SK-N-SH (cell line): ENCODE data around the gene EEFSEC. TPM values are rescaled to one million over a fixed set of nuclear protein-coding genes. Genes with fewer than 3 reads are reported as not detected.

Source experiments
- CTCF ChIA-PET: fragments of 300-600, 350-600 bp; formaldehyde crosslinking; extraction: SDS; loops from one replicate; lab custom pipeline; 2021; lab: Yijun Ruan, JAX
- POLR2A ChIA-PET: fragments of 350-600 bp; sonication (Branson Sonifier 250); formaldehyde crosslinking; extraction: SDS; loops from one replicate; lab custom pipeline; 2020; ENCODE audit warnings: antibody characterized with exemption, inconsistent platforms; lab: Yijun Ruan, JAX
- DNase-seq: peaks from one replicate; pipeline ENCODE4 v3.0.0; 2012
- H2AFZ ChIP-seq: fragments of 200-600 bp; sonication (generic); 2 replicates; pipeline ENCODE4 v1.8.1; 2016; ENCODE audit warnings: antibody characterized with exemption, mild to moderate bottlenecking, low read depth
- H3F3A ChIP-seq: fragments of 200-600 bp; sonication (generic); replicated peaks from 2 replicates; pipeline ENCODE3; 2016; ENCODE audit warnings: antibody characterized with exemption, mild to moderate bottlenecking; ENCODE audit not compliant: insufficient read depth
- H3K27ac ChIP-seq, 2 experiments: fragments of 200-500 bp in 1 of 2; fragments of 200-600 bp in 1 of 2; sonication (Bioruptor generic) in 1 of 2; sonication (generic), shearing (Covaris generic) in 1 of 2; 2 replicates each; pipeline versions ENCODE4 v1.5.1 to v1.6.1; 2014 to 2016; ENCODE audit warnings: low read depth in 2 of 2, inconsistent platforms in 1 of 2, low read length in 1 of 2, mild to moderate bottlenecking in 1 of 2, mixed read lengths in 1 of 2
- H3K27me3 ChIP-seq: fragments of 200-600 bp; sonication (generic), shearing (Covaris generic); 2 replicates; pipeline ENCODE4 v1.6.1; 2016; ENCODE audit warnings: mixed run types; ENCODE audit not compliant: insufficient read depth
- H3K36me3 ChIP-seq, 2 experiments: fragments of 200-500 bp in 1 of 2; fragments of 200-600 bp in 1 of 2; sonication (Bioruptor generic) in 1 of 2; sonication (generic) in 1 of 2; replicated peaks in 1 of 2; 2 replicates each; pipeline versions ENCODE3 to v1.5.1; 2014 to 2016; ENCODE audit warnings: low read length in 1 of 2, mild to moderate bottlenecking in 1 of 2; ENCODE audit not compliant: insufficient read depth in 2 of 2, control insufficient read depth in 1 of 2
- H3K4me1 ChIP-seq, 2 experiments: fragments of 200-500 bp in 1 of 2; fragments of 200-600 bp in 1 of 2; sonication (Bioruptor generic) in 1 of 2; sonication (generic), shearing (Covaris generic) in 1 of 2; 2 replicates each; pipeline versions ENCODE4 v1.5.1 to v1.6.1; 2014 to 2016; ENCODE audit warnings: low read depth in 1 of 2, low read length in 1 of 2, mixed run types in 1 of 2; ENCODE audit not compliant: insufficient read depth in 2 of 2, control insufficient read depth in 1 of 2
- H3K4me2 ChIP-seq: fragments of 200-600 bp; sonication (generic), shearing (Covaris generic); 2 replicates; pipeline ENCODE4 v1.6.1; 2017; ENCODE audit warnings: mixed run types
- H3K4me3 ChIP-seq, 2 experiments: fragments of 200-500 bp in 1 of 2; fragments of 200-600 bp in 1 of 2; sonication (Bioruptor generic) in 1 of 2; sonication (generic), shearing (Covaris generic) in 1 of 2; 2 replicates each; pipeline versions ENCODE4 v1.5.1 to v1.8.1; 2014 to 2016; ENCODE audit warnings: low read depth in 2 of 2, inconsistent platforms in 1 of 2, low read length in 1 of 2, mild to moderate bottlenecking in 1 of 2, mixed read lengths in 1 of 2, moderate library complexity in 1 of 2
- H3K79me2 ChIP-seq: fragments of 200-600 bp; sonication (generic); 2 replicates; pipeline ENCODE4 v1.8.1; 2017; ENCODE audit warnings: mild to moderate bottlenecking; ENCODE audit not compliant: insufficient read depth
- H3K9ac ChIP-seq: fragments of 200-600 bp; sonication (generic); 2 replicates; pipeline ENCODE4 v1.6.1; 2017; ENCODE audit warnings: mixed run types
- H3K9me2 ChIP-seq: fragments of 200-600 bp; sonication (generic); 2 replicates; pipeline ENCODE4 v1.6.1; 2017; ENCODE audit warnings: mixed run types
- H3K9me3 ChIP-seq: fragments of 200-600 bp; sonication (generic); 2 replicates; pipeline ENCODE4 v1.6.1; 2017; ENCODE audit warnings: mixed run types, mild to moderate bottlenecking, moderate library complexity
- H4K20me1 ChIP-seq: fragments of 200-600 bp; sonication (generic); 2 replicates; pipeline ENCODE4 v1.6.1; 2017; ENCODE audit warnings: mild to moderate bottlenecking, mixed run types; ENCODE audit not compliant: insufficient read depth
- CHD2 ChIP-seq: fragments of 150-350 bp; IDR thresholded peaks from 2 replicates; pipeline ENCODE4 v1.6.1; 2018; ENCODE audit warnings: low read length; ENCODE audit not compliant: partially characterized antibody
- ELF1 ChIP-seq: IDR thresholded peaks from 2 replicates; pipeline ENCODE4 v1.4.0; 2012
- FOSL2 ChIP-seq: IDR thresholded peaks from 2 replicates; pipeline ENCODE4 v1.4.0; 2012; ENCODE audit warnings: low read depth, mild to moderate bottlenecking, moderate library complexity, borderline replicate concordance
- GABPA ChIP-seq: IDR thresholded peaks from 2 replicates; pipeline ENCODE4 v1.4.0; 2012; ENCODE audit warnings: low read depth, mild to moderate bottlenecking
- JUND ChIP-seq: IDR thresholded peaks from 2 replicates; pipeline ENCODE4 v1.4.0; 2012
- NFIC ChIP-seq: IDR thresholded peaks from 2 replicates; pipeline ENCODE4 v1.4.0; 2012; ENCODE audit warnings: borderline replicate concordance
- POLR2AphosphoS5 ChIP-seq: IDR thresholded peaks from 2 replicates; pipeline ENCODE4 v1.6.1; 2012; ENCODE audit warnings: low read depth, low read length
- RCOR1 ChIP-seq: fragments of 150-350 bp; IDR thresholded peaks from 2 replicates; pipeline ENCODE4 v1.6.1; 2017; ENCODE audit warnings: antibody characterized with exemption, low read length
- RFX5 ChIP-seq: IDR thresholded peaks from 2 replicates; pipeline ENCODE4 v1.6.1; 2012; ENCODE audit warnings: mild to moderate bottlenecking, improper control_type of control experiment, low read length
- RXRA ChIP-seq: IDR thresholded peaks from 2 replicates; pipeline ENCODE4 v1.4.0; 2012; ENCODE audit warnings: low read depth, mild to moderate bottlenecking, borderline replicate concordance
- SMC3 ChIP-seq: IDR thresholded peaks from 2 replicates; pipeline ENCODE4 v1.6.1; 2012; ENCODE audit warnings: low read depth, low read length, improper control_type of control experiment
- TAF1 ChIP-seq: IDR thresholded peaks from 2 replicates; pipeline ENCODE4 v1.6.1; 2012; ENCODE audit warnings: low read depth, mild to moderate bottlenecking, low read length, moderate library complexity, borderline replicate concordance
- TCF12 ChIP-seq: IDR thresholded peaks from 2 replicates; pipeline ENCODE4 v1.4.0; 2012
- YY1 ChIP-seq: IDR thresholded peaks from 2 replicates; pipeline ENCODE4 v1.4.0; 2012; ENCODE audit warnings: low read depth, mild to moderate bottlenecking
- WGBS: methylation state at CpG from one replicate; pipeline ENCODE4 v1.1.6; 2017; ENCODE audit warnings: low lambda C conversion rate; 5-methylcytosine and 5-hydroxymethylcytosine counted together
- polyA plus RNA-seq, 3 experiments: library from polyadenylated mRNA; depleted of rRNA; stranded (reverse); fragments of >200 nt; gene quantifications; 2 replicates each; pipeline ENCODE4 v1.2.3, GENCODE V29; 2012
- TF ChIP-seq, protein P1 (sequence below): IDR thresholded peaks from 2 replicates; pipeline ENCODE4; 2012
- TF ChIP-seq, protein P2 (sequence below): fragments of 200-600 bp; sonication (generic); IDR thresholded peaks from 2 replicates; pipeline ENCODE4 v1.6.1; 2017; ENCODE audit warnings: antibody characterized with exemption, mild to moderate bottlenecking, moderate library complexity
- TF ChIP-seq, protein P3 (sequence below): IDR thresholded peaks from 2 replicates; pipeline ENCODE4 v1.4.0; 2012; ENCODE audit warnings: low read depth, borderline replicate concordance
- TF ChIP-seq, protein P4 (sequence below): fragments of 150-350 bp; IDR thresholded peaks from 2 replicates; pipeline ENCODE4 v1.6.1; 2017; ENCODE audit warnings: antibody characterized with exemption, low read length, low read depth, borderline replicate concordance

The EEFSEC gene
- polyA plus RNA-seq, 1 of the 3 experiments (the other 2 are of a cell fraction): 12.4 TPM

GRCh38 chr3:128310286-128311058 is 157.2 kb downstream of the EEFSEC start:
- Histone ChIP-seq H4K20me1 (no peaks in the 10 kb centered on the region), H3K27ac (no peak overlapping the region), H3K79me2 (no peaks in the 10 kb centered on the region), H3K4me1 (peaks cover 0 to 32% of the 10 kb centered on the region in 2 experiments; a peak in 2 of 4 replicates), H3K4me2 (no peak overlapping the region), H3K4me3 (no peak overlapping the region), H3F3A (peaks cover 5% of the 10 kb centered on the region), H3K9me2 (no peaks in the 10 kb centered on the region), H3K27me3 (no peaks in the 10 kb centered on the region), H3K9ac (no peak overlapping the region), H3K9me3 (no peaks in the 10 kb centered on the region), H2AFZ (no peak overlapping the region), H3K36me3 (no peaks in the 10 kb centered on the region)
- ChIA-PET POLR2A (no interaction called here), CTCF (interaction anchor here (0.9 to 1.3 kb wide), 4 partner anchors 10 to 274 kb away, joined by 3 read pairs; no protein-coding TSS in a partner anchor)
- TF ChIP-seq YY1 (no peak), GABPA (no peak), RCOR1 (no peak), JUND (no peak), RXRA (no peak)
- TF ChIP-seq, protein P1, sequence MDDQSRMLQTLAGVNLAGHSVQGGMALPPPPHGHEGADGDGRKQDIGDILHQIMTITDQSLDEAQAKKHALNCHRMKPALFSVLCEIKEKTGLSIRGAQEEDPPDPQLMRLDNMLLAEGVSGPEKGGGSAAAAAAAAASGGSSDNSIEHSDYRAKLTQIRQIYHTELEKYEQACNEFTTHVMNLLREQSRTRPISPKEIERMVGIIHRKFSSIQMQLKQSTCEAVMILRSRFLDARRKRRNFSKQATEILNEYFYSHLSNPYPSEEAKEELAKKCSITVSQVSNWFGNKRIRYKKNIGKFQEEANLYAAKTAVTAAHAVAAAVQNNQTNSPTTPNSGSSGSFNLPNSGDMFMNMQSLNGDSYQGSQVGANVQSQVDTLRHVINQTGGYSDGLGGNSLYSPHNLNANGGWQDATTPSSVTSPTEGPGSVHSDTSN: no peak
- TF ChIP-seq, protein P2, sequence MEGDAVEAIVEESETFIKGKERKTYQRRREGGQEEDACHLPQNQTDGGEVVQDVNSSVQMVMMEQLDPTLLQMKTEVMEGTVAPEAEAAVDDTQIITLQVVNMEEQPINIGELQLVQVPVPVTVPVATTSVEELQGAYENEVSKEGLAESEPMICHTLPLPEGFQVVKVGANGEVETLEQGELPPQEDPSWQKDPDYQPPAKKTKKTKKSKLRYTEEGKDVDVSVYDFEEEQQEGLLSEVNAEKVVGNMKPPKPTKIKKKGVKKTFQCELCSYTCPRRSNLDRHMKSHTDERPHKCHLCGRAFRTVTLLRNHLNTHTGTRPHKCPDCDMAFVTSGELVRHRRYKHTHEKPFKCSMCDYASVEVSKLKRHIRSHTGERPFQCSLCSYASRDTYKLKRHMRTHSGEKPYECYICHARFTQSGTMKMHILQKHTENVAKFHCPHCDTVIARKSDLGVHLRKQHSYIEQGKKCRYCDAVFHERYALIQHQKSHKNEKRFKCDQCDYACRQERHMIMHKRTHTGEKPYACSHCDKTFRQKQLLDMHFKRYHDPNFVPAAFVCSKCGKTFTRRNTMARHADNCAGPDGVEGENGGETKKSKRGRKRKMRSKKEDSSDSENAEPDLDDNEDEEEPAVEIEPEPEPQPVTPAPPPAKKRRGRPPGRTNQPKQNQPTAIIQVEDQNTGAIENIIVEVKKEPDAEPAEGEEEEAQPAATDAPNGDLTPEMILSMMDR: no peak
- DNase-seq: no peak
- WGBS: 84% methylated on average over 4 of the region's 4 CpGs

- POLR2A ChIA-PET: no interaction called here
- no peaks in the 10 kb centered on the region for H3K36me3 ChIP-seq
Observed at GRCh38 chr3:128311441-128311844, 158.2 kb downstream of the EEFSEC start.

More at GRCh38 chr3:128311441-128311844, 158.2 kb downstream of the EEFSEC start:
- Histone ChIP-seq H3K9me3 (no peaks in the 10 kb centered on the region), H3K9me2 (no peaks in the 10 kb centered on the region), H3K4me3 (no peak overlapping the region), H3K27ac (no peak overlapping the region), H4K20me1 (no peaks in the 10 kb centered on the region), H3F3A (no peaks in the 10 kb centered on the region), H3K27me3 (no peaks in the 10 kb centered on the region), H3K79me2 (no peaks in the 10 kb centered on the region), H2AFZ (no peak overlapping the region), H3K4me2 (no peak overlapping the region), H3K9ac (no peak overlapping the region), H3K4me1 (peaks cover 0 to 36% of the 10 kb centered on the region in 2 experiments; a peak in 2 of 4 replicates)
- CTCF ChIA-PET: interaction anchor here (0.6 to 1.7 kb wide), 6 partner anchors 10 to 131 kb away, joined by 3 to 7 read pairs (median 3); no protein-coding TSS in a partner anchor
- TF ChIP-seq FOSL2: no peak
- no peak for TF ChIP-seq TCF12
- no peak for TF ChIP-seq POLR2AphosphoS5
- TF ChIP-seq, protein P3, sequence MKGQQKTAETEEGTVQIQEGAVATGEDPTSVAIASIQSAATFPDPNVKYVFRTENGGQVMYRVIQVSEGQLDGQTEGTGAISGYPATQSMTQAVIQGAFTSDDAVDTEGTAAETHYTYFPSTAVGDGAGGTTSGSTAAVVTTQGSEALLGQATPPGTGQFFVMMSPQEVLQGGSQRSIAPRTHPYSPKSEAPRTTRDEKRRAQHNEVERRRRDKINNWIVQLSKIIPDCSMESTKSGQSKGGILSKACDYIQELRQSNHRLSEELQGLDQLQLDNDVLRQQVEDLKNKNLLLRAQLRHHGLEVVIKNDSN: no peak
- TF ChIP-seq ELF1: no peak
- TF ChIP-seq CHD2: no peak
- TF ChIP-seq, protein P1: no peak
- TF ChIP-seq, protein P2: no peak
- no peak for TF ChIP-seq TAF1
- TF ChIP-seq, protein P4, sequence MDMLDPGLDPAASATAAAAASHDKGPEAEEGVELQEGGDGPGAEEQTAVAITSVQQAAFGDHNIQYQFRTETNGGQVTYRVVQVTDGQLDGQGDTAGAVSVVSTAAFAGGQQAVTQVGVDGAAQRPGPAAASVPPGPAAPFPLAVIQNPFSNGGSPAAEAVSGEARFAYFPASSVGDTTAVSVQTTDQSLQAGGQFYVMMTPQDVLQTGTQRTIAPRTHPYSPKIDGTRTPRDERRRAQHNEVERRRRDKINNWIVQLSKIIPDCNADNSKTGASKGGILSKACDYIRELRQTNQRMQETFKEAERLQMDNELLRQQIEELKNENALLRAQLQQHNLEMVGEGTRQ: no peak
- no peak for TF ChIP-seq RFX5
- TF ChIP-seq NFIC: no peak
- TF ChIP-seq RXRA: no peak
- no peak for TF ChIP-seq SMC3
- TF ChIP-seq YY1: no peak
- no peak for DNase-seq
- WGBS: 79% methylated on average over 5 of the region's 5 CpGs
